Measurements from ENCODE around the gene VWF.

DNA sequence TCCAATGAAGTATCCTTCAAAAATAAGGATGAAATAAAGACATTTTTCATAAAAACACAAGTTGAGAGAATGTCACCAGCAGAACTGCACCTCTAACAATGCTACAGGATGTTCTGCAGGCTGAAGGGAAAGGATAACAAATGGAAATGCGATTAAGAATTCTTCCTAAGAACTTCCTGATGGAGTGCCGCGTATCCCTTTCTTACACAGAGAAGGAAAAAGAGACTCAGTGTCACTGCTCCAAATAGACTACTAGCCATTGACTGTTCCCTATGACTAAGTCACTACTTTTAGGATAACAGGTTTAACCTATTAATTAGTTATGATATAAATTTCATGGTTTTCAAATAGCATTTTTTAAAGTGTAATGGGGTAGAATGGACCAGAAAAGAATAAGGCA is 182.6 kb downstream of the VWF start:
- TF ChIP-seq, protein P1, sequence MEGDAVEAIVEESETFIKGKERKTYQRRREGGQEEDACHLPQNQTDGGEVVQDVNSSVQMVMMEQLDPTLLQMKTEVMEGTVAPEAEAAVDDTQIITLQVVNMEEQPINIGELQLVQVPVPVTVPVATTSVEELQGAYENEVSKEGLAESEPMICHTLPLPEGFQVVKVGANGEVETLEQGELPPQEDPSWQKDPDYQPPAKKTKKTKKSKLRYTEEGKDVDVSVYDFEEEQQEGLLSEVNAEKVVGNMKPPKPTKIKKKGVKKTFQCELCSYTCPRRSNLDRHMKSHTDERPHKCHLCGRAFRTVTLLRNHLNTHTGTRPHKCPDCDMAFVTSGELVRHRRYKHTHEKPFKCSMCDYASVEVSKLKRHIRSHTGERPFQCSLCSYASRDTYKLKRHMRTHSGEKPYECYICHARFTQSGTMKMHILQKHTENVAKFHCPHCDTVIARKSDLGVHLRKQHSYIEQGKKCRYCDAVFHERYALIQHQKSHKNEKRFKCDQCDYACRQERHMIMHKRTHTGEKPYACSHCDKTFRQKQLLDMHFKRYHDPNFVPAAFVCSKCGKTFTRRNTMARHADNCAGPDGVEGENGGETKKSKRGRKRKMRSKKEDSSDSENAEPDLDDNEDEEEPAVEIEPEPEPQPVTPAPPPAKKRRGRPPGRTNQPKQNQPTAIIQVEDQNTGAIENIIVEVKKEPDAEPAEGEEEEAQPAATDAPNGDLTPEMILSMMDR (conservative IDR thresholded peaks at IDR 0.05) = no peak
- TF ChIP-seq EZH2 (IDR thresholded peaks at IDR 0.05; ENCODE audit: low read depth) = no peak

Data from PC-9 (cell line).